IMR-90 (cell line): ENCODE measurements around the gene PRKCE. TPM values are rescaled to one million over a fixed set of nuclear protein-coding genes. Genes with fewer than 3 reads are reported as not detected.

Experiments
- ATAC-seq: fragments of 200-7000 bp; cut with Tn5 transposase; 2 replicates; pipeline ENCODE4 v1.9.1; 2020; ENCODE audit warnings: low read depth, mild to moderate bottlenecking, moderate library complexity
- BruUV-seq: library from RNA; stranded (reverse); fragments of 400-500 nt; replicated peaks from 2 replicates; lab custom pipeline; 2021; lab: Mats Ljungman, UMichigan
- CTCF ChIA-PET: fragments of 300-600 bp; formaldehyde crosslinking; extraction: SDS; loops from one replicate; lab custom pipeline; 2021; ENCODE audit warnings: antibody characterized with exemption; lab: Yijun Ruan, JAX
- POLR2A ChIA-PET: fragments of 300-600 bp; sonication (Branson Sonifier 250); formaldehyde crosslinking; loops from one replicate; lab custom pipeline; 2022; ENCODE audit warnings: antibody characterized with exemption; ENCODE audit not compliant: unreplicated experiment; lab: Charles Lee
- DNase-seq: peaks from one replicate; pipeline ENCODE4 v3.0.0; 2013
- H2AFZ ChIP-seq: replicated peaks from 2 replicates; pipeline ENCODE3; 2013; ENCODE audit warnings: low read length, mild to moderate bottlenecking; ENCODE audit not compliant: poor library complexity
- H2AK5ac ChIP-seq: 2 replicates; pipeline ENCODE4 v1.6.1; 2013; ENCODE audit warnings: low read depth, low read length, inconsistent platforms
- H2AK9ac ChIP-seq: replicated peaks from 2 replicates; pipeline ENCODE3; 2013; ENCODE audit warnings: mild to moderate bottlenecking, low read depth, low read length, moderate library complexity; ENCODE audit not compliant: poor library complexity
- H2BK120ac ChIP-seq: 2 replicates; pipeline ENCODE4 v1.6.1; 2013; ENCODE audit warnings: low read depth, low read length, inconsistent platforms
- H2BK15ac ChIP-seq: 3 replicates; pipeline ENCODE4 v1.6.1; 2013; ENCODE audit warnings: low read depth, low read length, inconsistent platforms
- H2BK20ac ChIP-seq: 2 replicates; pipeline ENCODE4 v1.6.1; 2013; ENCODE audit warnings: low read depth, mild to moderate bottlenecking, inconsistent platforms, low read length, moderate library complexity
- H2BK5ac ChIP-seq: 2 replicates; pipeline ENCODE4 v1.6.1; 2013; ENCODE audit warnings: mild to moderate bottlenecking, low read depth, low read length, inconsistent platforms; ENCODE audit not compliant: poor library complexity, severe bottlenecking
- H3K14ac ChIP-seq: replicated peaks from 2 replicates; pipeline ENCODE4 v1.6.1; 2013; ENCODE audit warnings: low read depth, low read length, inconsistent platforms
- H3K18ac ChIP-seq: 2 replicates; pipeline ENCODE4 v1.6.1; 2013; ENCODE audit warnings: low read depth, low read length, control low read depth
- H3K23ac ChIP-seq: 2 replicates; pipeline ENCODE4 v1.6.1; 2013; ENCODE audit warnings: low read depth, low read length, inconsistent platforms
- H3K27ac ChIP-seq: 2 replicates; pipeline ENCODE4 v1.5.1; 2013; ENCODE audit warnings: mild to moderate bottlenecking, control low read depth, low read length; ENCODE audit not compliant: insufficient read depth
- H3K27me3 ChIP-seq: 2 replicates; pipeline ENCODE4 v1.6.1; 2013; ENCODE audit warnings: low read length; ENCODE audit not compliant: control insufficient read depth, insufficient read depth
- H3K36me3 ChIP-seq: 2 replicates; pipeline ENCODE4 v1.6.1; 2013; ENCODE audit warnings: low read length, mixed read lengths; ENCODE audit not compliant: control insufficient read depth, insufficient read depth
- H3K4ac ChIP-seq: 2 replicates; pipeline ENCODE4 v1.6.1; 2013; ENCODE audit warnings: low read depth, low read length, inconsistent platforms
- H3K4me1 ChIP-seq: 2 replicates; pipeline ENCODE4 v1.6.1; 2013; ENCODE audit warnings: low read length, mixed read lengths; ENCODE audit not compliant: control insufficient read depth, insufficient read depth
- H3K4me2 ChIP-seq: 2 replicates; pipeline ENCODE4 v1.6.1; 2013; ENCODE audit warnings: low read depth, mild to moderate bottlenecking, control low read depth, low read length, moderate library complexity
- H3K4me3 ChIP-seq: 2 replicates; pipeline ENCODE4 v1.5.1; 2013; ENCODE audit warnings: low read depth, mild to moderate bottlenecking, control low read depth, low read length, moderate library complexity; ENCODE audit not compliant: insufficient read depth
- H3K56ac ChIP-seq: 2 replicates; pipeline ENCODE4 v1.6.1; 2013; ENCODE audit warnings: low read length, inconsistent platforms; ENCODE audit not compliant: insufficient read depth; ENCODE audit errors: extremely low read depth
- H3K79me1 ChIP-seq, 2 experiments: 2 replicates each; pipeline ENCODE4 v1.6.1; 2013; ENCODE audit warnings: low read length in 2 of 2, inconsistent platforms in 1 of 2, low read depth in 1 of 2
- H3K9ac ChIP-seq: 2 replicates; pipeline ENCODE4 v1.6.1; 2013; ENCODE audit warnings: low read depth, low read length, control low read depth
- H3K9me1 ChIP-seq: 2 replicates; pipeline ENCODE4 v1.6.1; 2013; ENCODE audit warnings: low read length, inconsistent platforms; ENCODE audit not compliant: insufficient read depth
- H3K9me3 ChIP-seq: 2 replicates; pipeline ENCODE4 v1.6.1; 2013; ENCODE audit warnings: low read length; ENCODE audit not compliant: control insufficient read depth, insufficient read depth
- H4K20me1 ChIP-seq: 2 replicates; pipeline ENCODE4 v1.6.1; 2013; ENCODE audit warnings: low read length, inconsistent platforms; ENCODE audit not compliant: insufficient read depth
- H4K5ac ChIP-seq: 2 replicates; pipeline ENCODE4 v1.6.1; 2013; ENCODE audit warnings: mild to moderate bottlenecking, low read depth, low read length, control low read depth
- H4K8ac ChIP-seq, 2 experiments: 2 replicates each; pipeline ENCODE4 v1.6.1; 2013; ENCODE audit warnings: low read depth in 2 of 2, low read length in 2 of 2, control low read depth in 1 of 2, inconsistent platforms in 1 of 2
- H4K91ac ChIP-seq: 2 replicates; pipeline ENCODE4 v1.6.1; 2013; ENCODE audit warnings: low read depth, low read length, inconsistent platforms; ENCODE audit not compliant: insufficient read depth
- CEBPB ChIP-seq: IDR thresholded peaks from 2 replicates; pipeline ENCODE4 v1.6.1; 2012; ENCODE audit warnings: low read depth, low read length, improper control_type of control experiment
- CHD1 ChIP-seq: IDR thresholded peaks from 2 replicates; pipeline ENCODE4 v1.6.1; 2012; ENCODE audit warnings: low read depth, low read length, improper control_type of control experiment
- ELK1 ChIP-seq: fragments of 150-350 bp; IDR thresholded peaks from 2 replicates; pipeline ENCODE4 v1.6.1; 2016; ENCODE audit warnings: low read depth, mild to moderate bottlenecking, low read length, moderate library complexity, borderline replicate concordance
- MAFK ChIP-seq: IDR thresholded peaks from 2 replicates; pipeline ENCODE4 v1.6.1; 2012; ENCODE audit warnings: low read depth, low read length, improper control_type of control experiment
- MAZ ChIP-seq: IDR thresholded peaks from 2 replicates; pipeline ENCODE4 v1.6.1; 2012; ENCODE audit warnings: low read depth, mild to moderate bottlenecking, low read length, improper control_type of control experiment, moderate library complexity, borderline replicate concordance
- MXI1 ChIP-seq: IDR thresholded peaks from 2 replicates; pipeline ENCODE4 v1.6.1; 2012; ENCODE audit warnings: low read depth, mild to moderate bottlenecking, low read length, moderate library complexity, borderline replicate concordance
- NFE2L2 ChIP-seq: fragments of 150-350 bp; IDR thresholded peaks from 2 replicates; pipeline ENCODE4 v1.6.1; 2016; ENCODE audit warnings: low read depth, mild to moderate bottlenecking, low read length
- POLR2A ChIP-seq: IDR thresholded peaks from 2 replicates; pipeline ENCODE4 v1.6.1; 2012; ENCODE audit warnings: mild to moderate bottlenecking, low read depth, low read length
- RAD21 ChIP-seq: IDR thresholded peaks from 2 replicates; pipeline ENCODE4 v1.6.1; 2012; ENCODE audit warnings: low read length, improper control_type of control experiment
- RCOR1 ChIP-seq: IDR thresholded peaks from 2 replicates; pipeline ENCODE4 v1.6.1; 2012; ENCODE audit warnings: mild to moderate bottlenecking, low read length, improper control_type of control experiment; ENCODE audit not compliant: insufficient replicate concordance
- RFX5 ChIP-seq: IDR thresholded peaks from 2 replicates; pipeline ENCODE4 v1.8.0; 2012; ENCODE audit warnings: low read depth, mild to moderate bottlenecking, low read length, moderate library complexity
- SMC3 ChIP-seq: fragments of 150-350 bp; IDR thresholded peaks from 2 replicates; pipeline ENCODE4 v1.6.1; 2016; ENCODE audit warnings: low read depth, mild to moderate bottlenecking, antibody characterized with exemption, low read length, moderate library complexity
- USF2 ChIP-seq: fragments of 150-350 bp; IDR thresholded peaks from 2 replicates; pipeline ENCODE4 v1.6.1; 2017; ENCODE audit warnings: mild to moderate bottlenecking, antibody characterized with exemption, low read length, low read depth
- WGBS, 2 experiments: methylation state at CpG; one replicate each; pipeline versions ENCODE4 v1.1.5 to v1.1.7; 2013; ENCODE audit warnings: missing lambda C conversion rate in 2 of 2; ENCODE audit not compliant: insufficient read length in 1 of 2; ENCODE audit errors: extremely low coverage in 2 of 2; 5-methylcytosine and 5-hydroxymethylcytosine counted together
- dilution Hi-C: fragments of 300-500 bp; cut with HindIII; formaldehyde crosslinking; loops from one replicate; pipeline ENCODE4 v1.14.3; 2018; ENCODE audit warnings: low sequenced_read_pairs; ENCODE audit not compliant: unreplicated experiment
- in situ Hi-C: fragments of 300-500 bp; cut with MboI; formaldehyde crosslinking; loops from 3 replicates; pipeline ENCODE4 v1.14.3; 2019; ENCODE audit warnings: low sequenced_read_pairs, inconsistent platforms, mixed read lengths
- intact Hi-C: fragments of 100-400 bp; cut with micrococcal nuclease; formaldehyde crosslinking; loops from 2 replicates; pipeline ENCODE4 v1.10.0; 2022
- polyA plus RNA-seq, 3 experiments: library from polyadenylated mRNA; depleted of rRNA; stranded (reverse); fragments of >200 nt; gene quantifications; 2 replicates each; pipeline ENCODE4 v1.2.3, GENCODE V29; 2012; ENCODE audit warnings: low replicate concordance in 1 of 3
- total RNA-seq: library from RNA; depleted of rRNA; stranded (reverse); fragments of >200 nt; gene quantifications from 2 replicates; pipeline ENCODE4 v1.2.3, GENCODE V29; 2012

Gene PRKCE
- total and polyA plus RNA-seq, 2 of the 4 experiments (the other 2 are of a cell fraction): 8.1 to 32.4 TPM

DNA sequence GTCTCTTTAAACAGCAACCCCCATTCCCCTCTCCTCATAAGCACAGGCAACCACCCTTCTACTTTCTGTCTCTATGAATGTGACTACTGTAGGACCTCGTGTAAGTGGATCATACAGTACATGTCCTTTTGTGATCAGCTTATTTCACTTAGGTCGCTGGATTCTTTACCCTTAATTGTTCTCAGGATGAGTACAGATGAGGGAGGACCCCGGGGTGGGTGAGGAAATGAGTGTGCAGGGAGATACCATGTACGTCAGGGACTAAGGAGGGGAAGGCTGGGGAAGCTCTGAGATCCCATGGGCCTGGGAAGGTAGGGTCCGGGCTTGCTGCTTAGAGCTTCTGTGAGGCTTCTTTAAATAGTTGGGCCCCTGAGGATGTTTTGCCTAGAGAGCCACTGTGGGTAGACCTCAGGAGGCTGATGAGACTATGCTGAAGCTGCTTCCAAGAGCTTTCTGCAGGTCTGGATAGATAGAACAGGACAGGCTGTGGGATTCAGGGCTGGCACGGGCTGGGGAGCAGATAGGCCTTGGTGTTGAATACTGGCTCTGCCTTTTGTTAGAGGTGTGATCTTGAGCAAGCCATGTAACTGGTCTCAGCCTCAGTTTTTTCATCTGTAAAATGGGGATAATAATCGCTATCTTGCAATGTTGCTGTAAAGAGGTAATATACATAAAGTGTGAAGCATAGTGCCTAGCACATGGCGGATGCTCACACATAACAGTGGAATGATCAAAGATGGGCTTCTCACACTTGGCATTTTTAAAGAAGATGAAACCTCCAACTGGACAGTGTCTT lies 155.3 kb downstream of the PRKCE start:
- no peaks in the 10 kb centered on the region for H3K36me3 ChIP-seq
- H3K9me1 ChIP-seq: no peaks in the 10 kb centered on the region
- WGBS, 2 experiments: 100% methylated on average over 1 of the region's 8 CpGs; no CpG with 5 or more reads in 1 of the 2 experiments
- no peak overlapping the region for H3K9ac ChIP-seq
- intact Hi-C loops: no loop called here
- dilution Hi-C loops: no loop called here
- no peaks in the 10 kb centered on the region for H3K4me1 ChIP-seq
- peaks cover 4 to 5% of the 10 kb centered on the region in 2 experiments; a peak in 1 of 4 replicates for H3K79me1 ChIP-seq
- POLR2A ChIA-PET: no interaction called here
- BruUV-seq: no TSS peak
- CTCF ChIA-PET: no interaction called here
- H3K14ac ChIP-seq: no peak overlapping the region
- no peak overlapping the region for H2AFZ ChIP-seq
- H2BK20ac ChIP-seq: no peak overlapping the region
- no peak overlapping the region for H3K4me2 ChIP-seq
- no peaks in the 10 kb centered on the region for H3K9me3 ChIP-seq
- H4K20me1 ChIP-seq: no peaks in the 10 kb centered on the region; the same call in none of the 2 replicates
- no peak for TF ChIP-seq RAD21
- no peak for TF ChIP-seq ELK1
- no peak for TF ChIP-seq POLR2A
- no peak for TF ChIP-seq NFE2L2
- TF ChIP-seq RCOR1: no peak
- no peak for TF ChIP-seq SMC3
- TF ChIP-seq MAZ: no peak
- no peak for TF ChIP-seq MXI1
- no peak for TF ChIP-seq RFX5
- no peak for TF ChIP-seq USF2
- TF ChIP-seq MAFK: no peak
- TF ChIP-seq CEBPB: no peak
- TF ChIP-seq CHD1: no peak
- no peak overlapping the region for H3K4ac ChIP-seq
- H3K56ac ChIP-seq: no peak overlapping the region
- in situ Hi-C loops: no loop called here
- H2BK120ac ChIP-seq: no peak overlapping the region; the same call in 1 of the 2 replicates
- no peak overlapping the region for H3K18ac ChIP-seq
- ATAC-seq (no peak), DNase-seq (no peak)
- H2BK15ac ChIP-seq: no peak overlapping the region
- no peak overlapping the region for H3K27ac ChIP-seq
- H4K91ac ChIP-seq: no peak overlapping the region
- no peak overlapping the region for H2AK5ac ChIP-seq
- H3K23ac ChIP-seq: no peak overlapping the region
- H2BK5ac ChIP-seq: no peak overlapping the region
- H2AK9ac ChIP-seq: no peak overlapping the region
- H3K27me3 ChIP-seq: no peaks in the 10 kb centered on the region
- no peak overlapping the region for H4K8ac ChIP-seq
- H3K4me3 ChIP-seq: no peak overlapping the region
- no peak overlapping the region for H4K5ac ChIP-seq
